Bronchial smooth muscle cell (primary cell): ENCODE measurements around the gene RPS4Y1. TPM values are rescaled to one million over a fixed set of nuclear protein-coding genes. Genes with fewer than 3 reads are reported as not detected.

Experiments used
- total RNA-seq: library from RNA; depleted of rRNA; stranded (reverse); fragments of >200 nt; gene quantifications from 2 replicates; pipeline ENCODE4 v1.2.1, GENCODE V29; 2014

RPS4Y1 gene
- 415 and 787 TPM in 2 replicates for total RNA-seq

GRCh38 chrY:2841471-2841893 is at the start of gene RPS4Y1:
TSS of gene RPS4Y1 (plus strand) at chrY:2841602. CDS start at chrY:2841625, 23 bp downstream.

Other genes starting within 250 kb of the RPS4Y1 start
- gene SRY, start 53.9 kb upstream of the RPS4Y1 start, total RNA-seq, result not detected in 2 replicates
- 15.1 and 23.2 TPM in 2 replicates for gene ZFY, start 93.8 kb downstream of the RPS4Y1 start, total RNA-seq